ENCODE measurements around the gene COLEC12.

Gene COLEC12

DNA sequence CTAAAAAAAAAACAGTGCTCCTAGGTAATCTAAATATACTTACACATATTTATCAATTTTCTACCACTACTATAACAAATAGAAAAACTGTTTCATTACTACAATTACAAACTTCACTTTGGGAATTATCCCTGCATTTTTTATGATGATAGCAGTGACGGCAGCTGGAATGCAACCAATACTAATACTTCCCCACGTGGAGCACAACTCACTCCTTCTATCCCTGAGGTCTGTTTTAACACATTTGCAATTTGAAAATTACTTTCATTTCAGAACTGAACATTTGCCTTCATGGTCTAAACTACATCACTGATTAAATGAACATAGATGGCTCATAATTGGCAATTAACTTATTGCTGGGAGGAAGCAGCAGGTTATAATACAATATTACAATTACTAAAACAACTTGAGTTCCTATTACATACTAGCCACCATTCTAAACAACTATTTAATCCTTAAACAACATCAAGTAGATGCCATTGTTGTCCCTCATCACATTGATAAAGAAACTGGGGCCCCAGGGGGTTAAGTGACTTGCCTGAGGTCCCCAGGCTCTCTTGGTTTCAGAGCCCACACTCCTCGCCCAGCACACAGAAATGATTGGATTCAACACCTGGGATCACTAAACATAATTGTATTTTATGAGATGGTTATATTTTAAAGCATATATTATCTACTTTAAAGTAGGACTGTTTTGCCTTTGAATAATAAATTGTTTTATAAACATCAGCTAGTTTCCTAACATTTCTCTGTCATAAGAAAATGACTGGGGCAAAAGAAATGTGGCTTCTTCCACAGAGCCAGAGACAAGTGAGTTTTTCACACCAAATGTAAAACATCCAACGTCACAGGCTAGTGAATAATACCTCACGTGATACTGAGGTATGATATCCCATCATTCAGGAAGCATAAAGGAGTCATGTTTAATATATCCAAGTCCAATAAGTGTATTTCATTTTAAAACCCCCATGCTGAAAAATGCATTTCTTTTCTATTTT lies 6.2 kb downstream of the COLEC12 start:
- H3K4me3 Mint-ChIP-seq, result no peak overlapping the region
- no peaks in the 10 kb centered on the region for H3K36me3 Mint-ChIP-seq (ENCODE audit: low read depth)
- H3K4me1 Mint-ChIP-seq (ENCODE audit: low read depth), result no peaks in the 10 kb centered on the region
- DNase-seq, result no peak
- peaks cover 27% of the 10 kb centered on the region for H3K27me3 Mint-ChIP-seq
- H3K27ac Mint-ChIP-seq, result no peak overlapping the region
- H3K9me3 Mint-ChIP-seq, result no peaks in the 10 kb centered on the region

DNA sequence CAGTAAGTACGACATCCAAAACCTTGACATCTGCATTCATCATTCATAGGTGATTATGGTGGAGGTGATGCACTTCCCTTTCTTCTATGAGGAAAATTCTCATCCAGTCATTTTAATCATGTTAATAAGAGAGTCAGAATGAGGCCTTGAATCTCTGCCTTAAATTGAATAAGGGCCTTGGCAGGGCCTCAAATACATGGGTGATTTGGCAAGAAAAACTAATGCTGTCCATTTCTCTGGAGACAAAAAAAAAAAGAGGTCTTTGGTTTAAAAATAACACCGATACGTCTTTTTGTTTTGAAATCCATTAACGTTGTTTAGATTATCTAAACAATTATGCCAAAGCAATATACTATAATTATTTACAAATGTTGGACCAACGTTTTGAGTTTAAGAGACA lies 8.1 kb downstream of the COLEC12 start:
- no peak overlapping the region for H3K4me3 Mint-ChIP-seq

DNA sequence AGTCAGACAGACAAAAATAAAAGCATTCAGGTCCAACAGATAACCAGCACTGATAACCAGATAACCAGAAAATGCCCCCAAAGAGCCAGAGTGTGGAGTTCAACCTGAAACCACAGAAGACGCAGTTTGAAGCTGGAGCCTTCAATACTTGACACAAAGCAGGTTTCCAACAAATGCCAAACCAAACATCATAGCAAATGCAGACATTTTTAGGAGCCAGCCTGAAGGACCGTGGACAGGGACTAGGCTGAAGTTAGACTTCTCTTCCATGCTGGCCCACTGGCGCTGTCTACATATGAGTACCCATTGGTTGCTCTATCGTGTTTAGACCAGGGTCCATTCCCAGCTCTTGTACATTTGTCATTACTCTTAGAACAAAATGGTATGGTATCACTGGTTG lies 9.9 kb downstream of the COLEC12 start:
- no peak overlapping the region for H3K27ac Mint-ChIP-seq
- H3K36me3 Mint-ChIP-seq (ENCODE audit: low read depth), result no peaks in the 10 kb centered on the region
- DNase-seq, result no peak
- peaks cover 19% of the 10 kb centered on the region for H3K27me3 Mint-ChIP-seq
- no peaks in the 10 kb centered on the region for H3K4me1 Mint-ChIP-seq (ENCODE audit: low read depth)
- no peak overlapping the region for H3K4me3 Mint-ChIP-seq
- H3K9me3 Mint-ChIP-seq, result no peaks in the 10 kb centered on the region

More for the DNA sequence above, 8.1 kb downstream of the COLEC12 start:
- H3K36me3 Mint-ChIP-seq (ENCODE audit: low read depth), result no peaks in the 10 kb centered on the region
- no peaks in the 10 kb centered on the region for H3K4me1 Mint-ChIP-seq (ENCODE audit: low read depth)
- DNase-seq, result no peak
- H3K27ac Mint-ChIP-seq, result no peak overlapping the region
- H3K9me3 Mint-ChIP-seq, result no peaks in the 10 kb centered on the region
- H3K27me3 Mint-ChIP-seq, result peaks cover 14% of the 10 kb centered on the region

DNA sequence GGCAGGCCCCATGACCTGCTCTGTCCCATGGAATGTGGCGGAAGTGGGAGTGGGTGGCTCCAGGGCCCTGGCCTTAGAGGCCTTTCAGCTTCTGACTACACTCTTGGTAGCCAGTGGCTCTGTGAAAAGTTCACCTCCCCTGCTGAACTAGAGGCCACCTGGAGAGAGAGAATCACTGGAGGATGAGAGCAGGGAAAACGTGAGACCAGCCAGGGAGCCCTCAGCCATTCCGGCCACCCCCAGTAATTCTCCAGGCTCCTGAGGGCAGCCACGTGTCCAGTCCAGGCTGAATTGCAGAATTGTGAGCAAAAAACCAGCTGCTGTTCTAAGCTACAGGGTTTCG lies 10.5 kb downstream of the COLEC12 start:
- no peak for DNase-seq
- peaks cover 22% of the 10 kb centered on the region for H3K27me3 Mint-ChIP-seq
- no peak overlapping the region for H3K27ac Mint-ChIP-seq
- no peaks in the 10 kb centered on the region for H3K36me3 Mint-ChIP-seq (ENCODE audit: low read depth)
- no peaks in the 10 kb centered on the region for H3K9me3 Mint-ChIP-seq
- H3K4me3 Mint-ChIP-seq, result no peak overlapping the region
- H3K4me1 Mint-ChIP-seq (ENCODE audit: low read depth), result no peaks in the 10 kb centered on the region

DNA sequence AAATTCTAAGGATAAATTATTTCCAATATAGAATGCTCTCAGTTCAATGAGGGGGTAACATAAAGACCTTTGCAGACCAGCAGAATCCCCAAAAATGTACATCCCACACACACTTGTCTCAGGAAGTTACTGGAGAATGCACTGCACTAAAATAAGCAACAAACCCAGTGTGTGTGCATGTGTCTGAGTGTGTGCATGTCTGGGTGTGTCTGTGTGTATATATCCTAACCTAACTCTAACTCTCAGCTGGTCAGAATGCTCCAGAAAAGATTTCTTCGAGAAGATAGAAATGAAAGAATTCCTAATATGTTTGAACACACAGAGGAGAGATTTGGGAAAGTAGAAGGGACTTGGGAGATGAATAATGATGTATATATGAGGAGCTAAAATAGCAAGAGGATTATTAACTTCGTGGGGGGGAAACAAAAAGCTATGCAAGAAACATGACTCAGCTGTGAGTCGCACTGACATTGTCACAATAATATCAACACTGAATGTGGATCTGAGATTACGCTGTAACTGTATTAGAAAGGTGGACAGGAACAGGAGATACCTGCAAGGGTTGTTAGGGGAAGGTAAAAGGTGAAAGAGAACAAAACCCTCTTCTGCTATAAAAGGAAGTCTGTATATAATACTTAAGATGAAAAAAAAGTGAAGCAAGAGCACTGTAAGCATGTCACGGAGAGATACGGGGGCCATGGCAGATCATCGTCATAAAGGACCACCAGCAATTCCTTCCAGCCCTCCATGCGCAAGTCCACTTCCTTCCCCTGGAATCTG lies 11.1 kb downstream of the COLEC12 start:
- DNase-seq, result no peak
- peaks cover 22% of the 10 kb centered on the region for H3K27me3 Mint-ChIP-seq
- no peaks in the 10 kb centered on the region for H3K9me3 Mint-ChIP-seq
- no peak overlapping the region for H3K4me3 Mint-ChIP-seq
- H3K27ac Mint-ChIP-seq, result no peak overlapping the region
- no peaks in the 10 kb centered on the region for H3K4me1 Mint-ChIP-seq (ENCODE audit: low read depth)
- H3K36me3 Mint-ChIP-seq (ENCODE audit: low read depth), result no peaks in the 10 kb centered on the region

DNA sequence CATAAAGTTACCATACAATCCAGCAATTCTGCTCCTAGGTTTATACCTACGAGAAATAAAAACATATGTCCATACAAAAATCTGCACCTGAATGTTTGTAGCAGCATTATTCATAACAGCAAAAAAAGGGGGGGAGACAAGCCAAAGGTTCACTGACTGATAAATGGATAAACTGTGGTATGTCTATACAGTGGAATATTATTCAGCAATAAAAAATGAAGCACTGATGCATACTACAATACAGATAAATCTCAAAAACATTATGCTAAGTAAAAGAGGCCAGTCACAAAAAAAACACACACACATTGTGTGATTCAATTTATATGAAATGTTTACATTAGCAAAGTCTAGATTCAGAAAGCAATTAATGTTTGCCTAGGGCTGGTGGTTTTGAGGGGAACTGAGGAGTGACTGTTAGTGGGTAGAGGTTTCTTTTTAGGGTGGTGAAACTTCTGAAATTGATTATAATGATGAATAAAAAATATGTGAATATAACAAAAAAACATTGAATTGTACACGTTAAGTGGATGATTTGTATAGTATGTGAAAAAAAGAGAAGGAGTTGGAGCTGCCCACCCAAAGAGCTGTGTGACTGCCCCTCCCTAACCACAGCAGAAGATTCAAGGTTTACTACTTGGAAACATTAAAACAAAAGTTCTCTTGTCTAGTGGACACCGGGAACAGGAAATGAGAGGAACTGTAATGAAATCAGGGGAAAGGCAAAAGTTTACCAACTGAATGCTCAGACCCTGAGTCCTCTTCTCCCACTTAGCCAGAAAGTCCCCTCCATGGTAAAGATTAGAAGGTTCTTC lies 13.4 kb downstream of the COLEC12 start:
- Mint-ChIP-seq H3K36me3 (ENCODE audit: low read depth) (no peaks in the 10 kb centered on the region), H3K4me3 (no peak overlapping the region), H3K27me3 (peaks cover 33% of the 10 kb centered on the region), H3K27ac (no peak overlapping the region), H3K4me1 (ENCODE audit: low read depth) (no peaks in the 10 kb centered on the region), H3K9me3 (no peaks in the 10 kb centered on the region)
- no peak for DNase-seq

DNA sequence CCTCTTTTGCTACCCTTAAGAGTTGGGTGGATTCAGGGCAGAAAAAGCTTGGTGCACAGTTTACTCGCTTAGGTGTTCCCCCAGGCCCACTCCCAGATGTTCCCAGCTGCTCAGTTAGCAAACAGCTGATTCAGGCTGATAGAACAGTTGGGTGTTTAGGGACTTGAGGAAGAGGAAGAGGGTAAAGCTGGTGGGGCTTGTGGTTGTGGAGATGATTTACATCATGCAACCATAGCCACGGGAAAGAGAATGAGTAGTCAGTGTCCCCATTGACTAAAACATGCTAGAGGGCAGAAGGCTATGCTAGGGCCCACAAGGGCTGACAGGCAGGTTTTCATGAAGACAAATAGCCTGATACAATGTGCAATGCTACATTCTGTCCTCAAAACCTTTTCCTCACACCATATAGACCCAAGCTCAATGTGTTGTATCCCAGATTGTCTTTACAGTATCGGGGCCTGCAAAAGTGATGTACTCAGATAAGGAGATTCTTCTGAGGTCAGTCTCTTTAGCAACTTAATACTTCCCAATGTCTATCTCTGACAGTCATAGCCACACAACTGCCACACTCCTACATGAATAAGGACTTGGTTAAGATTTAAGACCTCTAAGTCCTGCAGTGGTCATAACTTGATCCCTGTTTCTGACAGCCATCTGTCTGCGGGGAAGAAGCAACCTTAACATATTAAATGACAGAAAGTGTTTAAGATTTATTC lies 15.6 kb downstream of the COLEC12 start:
- Mint-ChIP-seq H3K27me3 (peaks cover 41% of the 10 kb centered on the region), H3K4me1 (ENCODE audit: low read depth) (no peaks in the 10 kb centered on the region), H3K4me3 (no peak overlapping the region), H3K9me3 (no peaks in the 10 kb centered on the region), H3K36me3 (ENCODE audit: low read depth) (no peaks in the 10 kb centered on the region), H3K27ac (no peak overlapping the region)
- no peak for DNase-seq

DNA sequence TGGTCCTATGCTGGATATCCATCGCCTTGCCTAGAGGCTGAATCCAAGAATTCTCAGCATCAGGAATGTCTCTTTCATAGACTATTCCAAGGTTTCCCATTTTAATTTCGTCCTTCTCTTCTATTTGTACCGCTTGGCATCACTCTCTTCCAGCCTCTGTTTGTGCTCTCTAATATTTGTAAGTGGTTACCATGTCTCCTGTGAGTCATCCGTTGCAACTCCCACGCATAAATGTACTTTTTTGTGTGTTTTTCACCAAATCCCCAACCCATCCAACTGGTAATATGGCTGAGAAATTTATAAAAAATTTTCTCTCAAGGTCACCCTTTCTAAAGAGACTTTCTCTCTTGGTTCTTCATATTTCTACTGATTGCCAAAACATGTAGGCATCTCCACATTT lies 21.8 kb downstream of the COLEC12 start:
- H3K27me3 Mint-ChIP-seq, result peaks cover 26% of the 10 kb centered on the region
- no peak overlapping the region for H3K4me3 Mint-ChIP-seq
- no peaks in the 10 kb centered on the region for H3K9me3 Mint-ChIP-seq
- DNase-seq, result no peak
- H3K36me3 Mint-ChIP-seq (ENCODE audit: low read depth), result no peaks in the 10 kb centered on the region
- no peak overlapping the region for H3K27ac Mint-ChIP-seq
- H3K4me1 Mint-ChIP-seq (ENCODE audit: low read depth), result no peaks in the 10 kb centered on the region

DNA sequence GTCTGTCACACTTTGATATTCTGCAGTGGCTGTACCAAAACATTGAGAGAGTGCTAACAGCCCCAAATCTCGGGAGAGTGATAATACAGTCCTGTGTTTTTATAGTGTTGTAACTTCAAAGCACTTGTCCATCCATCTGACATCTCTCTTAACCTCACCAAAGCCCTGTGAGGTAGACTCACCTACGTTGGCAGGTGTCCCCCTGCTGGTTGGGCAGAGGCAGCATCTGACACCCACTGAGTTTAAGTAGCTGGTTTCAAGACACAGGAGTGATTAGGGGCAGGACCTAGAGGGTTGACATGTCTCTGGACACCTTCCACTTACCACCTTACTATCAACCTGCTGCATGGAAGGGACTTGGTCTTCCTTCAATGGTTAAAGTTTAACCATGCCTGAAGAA lies 22.9 kb downstream of the COLEC12 start:
- DNase-seq, result no peak
- H3K4me1 Mint-ChIP-seq (ENCODE audit: low read depth), result no peaks in the 10 kb centered on the region
- peaks cover 25% of the 10 kb centered on the region for H3K27me3 Mint-ChIP-seq
- H3K27ac Mint-ChIP-seq, result no peak overlapping the region
- H3K4me3 Mint-ChIP-seq, result no peak overlapping the region
- no peaks in the 10 kb centered on the region for H3K9me3 Mint-ChIP-seq
- no peaks in the 10 kb centered on the region for H3K36me3 Mint-ChIP-seq (ENCODE audit: low read depth)

DNA sequence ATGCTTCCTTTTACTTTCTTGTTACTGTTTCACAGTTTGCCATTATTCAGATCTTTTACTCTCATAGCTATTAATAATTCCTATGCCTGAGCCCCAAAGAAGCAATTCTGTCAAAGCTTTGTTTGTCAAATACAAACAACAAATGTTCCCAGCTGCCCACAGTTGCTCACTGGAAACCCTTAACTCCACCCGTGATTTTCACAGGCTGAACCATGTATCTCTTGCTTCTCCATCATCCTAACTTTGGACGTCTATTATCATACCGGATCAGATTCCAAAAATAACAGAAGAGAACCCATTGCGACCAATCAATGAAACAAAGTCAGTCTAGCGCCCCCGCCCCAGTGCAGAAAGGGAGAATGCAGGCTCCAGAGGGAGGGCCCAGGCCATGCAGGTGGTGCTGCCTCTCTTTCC lies 24.2 kb downstream of the COLEC12 start:
- no peaks in the 10 kb centered on the region for H3K36me3 Mint-ChIP-seq (ENCODE audit: low read depth)

DNA sequence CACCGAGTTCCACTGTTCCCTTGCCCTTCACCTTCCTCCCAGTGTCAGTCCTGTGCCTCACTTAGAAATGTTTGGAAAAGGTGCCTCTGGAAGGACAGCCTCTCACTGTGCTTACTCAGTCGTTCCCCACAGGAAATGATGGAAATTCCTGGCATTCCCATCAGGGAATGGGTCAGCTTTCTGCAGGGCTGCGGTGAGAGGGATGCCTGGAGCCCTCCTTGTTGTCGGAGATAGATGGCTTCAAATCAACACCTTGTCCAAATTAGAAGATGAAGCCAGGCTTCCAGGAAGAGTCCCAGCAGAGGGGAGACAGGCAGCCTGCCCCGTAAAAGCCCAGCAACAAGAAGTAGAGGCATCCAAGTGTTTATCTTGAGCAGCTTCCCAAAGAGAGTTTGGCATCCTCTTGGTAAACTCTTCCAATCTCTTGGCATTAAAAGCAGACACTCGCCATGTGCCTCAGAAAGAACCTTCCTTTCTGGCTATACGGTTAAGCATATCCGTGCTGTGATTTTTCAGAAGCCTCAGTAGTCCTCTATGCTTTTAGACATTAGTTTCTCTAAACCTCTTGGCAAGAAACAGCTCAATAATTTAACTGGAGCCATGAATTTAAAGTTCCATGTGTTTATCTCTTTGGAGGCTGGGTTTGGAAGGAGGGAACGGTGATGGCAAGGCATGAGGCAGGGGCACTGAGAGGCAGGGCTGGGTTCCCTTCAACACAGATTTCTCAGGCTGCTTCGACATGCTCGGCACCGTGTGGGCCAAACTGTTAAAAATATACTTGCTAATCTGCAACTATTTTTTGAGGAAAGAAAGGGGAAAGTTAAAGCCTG lies 25.1 kb downstream of the COLEC12 start:
- Mint-ChIP-seq H3K9me3 (no peaks in the 10 kb centered on the region), H3K4me1 (ENCODE audit: low read depth) (no peaks in the 10 kb centered on the region)
- DNase-seq, result no peak

More for the DNA sequence above, 24.2 kb downstream of the COLEC12 start:
- no peak for DNase-seq
- no peak overlapping the region for H3K27ac Mint-ChIP-seq
- no peaks in the 10 kb centered on the region for H3K4me1 Mint-ChIP-seq (ENCODE audit: low read depth)
- no peaks in the 10 kb centered on the region for H3K9me3 Mint-ChIP-seq
- no peak overlapping the region for H3K4me3 Mint-ChIP-seq
- H3K27me3 Mint-ChIP-seq, result peaks cover 21% of the 10 kb centered on the region

DNA sequence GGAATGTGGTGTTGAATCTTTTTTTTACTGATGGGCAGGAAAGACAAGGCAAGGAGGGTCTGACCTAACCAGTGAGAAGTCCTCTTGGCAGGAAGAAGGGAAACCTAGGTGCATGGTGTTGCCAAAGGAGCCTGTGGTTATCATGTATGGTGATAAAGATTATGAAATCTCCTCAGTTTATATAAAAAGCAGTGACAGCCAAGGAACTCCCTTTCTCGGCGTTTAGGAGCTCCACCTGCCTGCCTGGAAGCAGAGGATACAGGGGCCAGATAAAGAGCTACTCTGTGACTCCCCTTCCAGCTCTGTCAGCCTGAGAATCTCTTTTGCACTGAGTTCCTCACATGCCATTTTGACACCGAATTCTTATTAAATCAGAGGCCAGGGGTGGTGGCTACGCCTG lies 26.1 kb downstream of the COLEC12 start:
- Mint-ChIP-seq H3K27me3 (peaks cover 18% of the 10 kb centered on the region), H3K27ac (no peak overlapping the region), H3K4me3 (no peak overlapping the region), H3K9me3 (no peaks in the 10 kb centered on the region), H3K4me1 (ENCODE audit: low read depth) (no peaks in the 10 kb centered on the region), H3K36me3 (ENCODE audit: low read depth) (no peaks in the 10 kb centered on the region)
- DNase-seq, result no peak

More for the DNA sequence above, 25.1 kb downstream of the COLEC12 start:
- Mint-ChIP-seq H3K27me3 (peaks cover 15% of the 10 kb centered on the region), H3K36me3 (ENCODE audit: low read depth) (no peaks in the 10 kb centered on the region), H3K27ac (no peak overlapping the region), H3K4me3 (no peak overlapping the region)

DNA sequence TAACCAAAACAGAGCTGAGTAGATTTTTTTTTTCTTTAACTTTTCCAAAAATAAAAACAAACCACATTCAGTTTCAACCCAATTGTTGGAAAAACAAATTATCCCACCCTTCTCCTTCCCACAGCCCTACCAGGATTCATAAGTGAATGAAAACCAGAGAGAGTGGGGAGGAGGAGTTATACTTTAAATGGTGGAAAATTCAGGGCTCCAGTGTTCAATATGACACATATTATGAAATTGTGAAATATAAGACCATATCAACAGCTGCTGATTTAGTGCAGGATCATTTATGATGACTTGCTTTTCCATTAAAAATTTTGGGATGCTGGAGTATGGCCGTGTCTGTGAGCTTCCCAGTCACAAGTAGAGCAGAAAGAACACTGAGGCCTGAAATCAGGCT lies 26.7 kb downstream of the COLEC12 start:
- Mint-ChIP-seq H3K36me3 (ENCODE audit: low read depth) (no peaks in the 10 kb centered on the region), H3K4me1 (ENCODE audit: low read depth) (no peaks in the 10 kb centered on the region), H3K27me3 (peaks cover 16% of the 10 kb centered on the region), H3K9me3 (no peaks in the 10 kb centered on the region), H3K27ac (no peak overlapping the region), H3K4me3 (no peak overlapping the region)
- DNase-seq, result no peak
